ENCODE data around the gene BHLHA9. TPM values are rescaled to one million over a fixed set of nuclear protein-coding genes. Genes with fewer than 3 reads are reported as not detected.

The BHLHA9 gene
- total and polyA plus RNA-seq, 9 of the 15 experiments (the other 6 are each of a cell fraction or from before 2014, with no cell fraction given): not detected

- no peak for ATAC-seq
- Histone ChIP-seq H3K9me3 (replicated peaks; ENCODE audit: control insufficient read depth, insufficient read depth, low read depth, low read length) (no peaks in the 10 kb centered on the region), H3K4me2 (ENCODE audit: insufficient read depth, low read length) (peak overlapping the region; percentile 77), H3K4me3 (peak overlapping the region; percentile 41), H3K9ac (ENCODE audit: insufficient read depth in 1 of 2, low read depth in 2 of 2, low read length in 2 of 2) (peak overlapping the region in 1 of 2 experiments; percentile 80; a peak in 1 of 4 replicates), H3K4me1 (replicated peaks in 1 of 2; ENCODE audit: control insufficient read depth in 2 of 2, insufficient read depth in 2 of 2, low read length in 2 of 2) (peaks cover 0 to 12% of the 10 kb centered on the region in 2 experiments; a peak in 3 of 5 replicates), H2AFZ (ENCODE audit: low read depth, low read length) (peak overlapping the region; percentile 89; the same call in 1 of the 2 replicates), H3K79me2 (ENCODE audit: control insufficient read depth, insufficient read depth, low read length) (no peaks in the 10 kb centered on the region), H3K9me1 (ENCODE audit: control insufficient read depth, insufficient read depth, low read length) (no peaks in the 10 kb centered on the region), H3K27ac (ENCODE audit: extremely low read depth, low read depth, low read length) (no peak overlapping the region), H3K27me3 (ENCODE audit: control insufficient read depth in 2 of 2, insufficient read depth in 2 of 2, low read length in 2 of 2) (peaks cover 0 to 4% of the 10 kb centered on the region in 2 experiments; a peak in 2 of 5 replicates), H4K20me1 (replicated peaks; ENCODE audit: control insufficient read depth, insufficient read depth, low read length) (no peaks in the 10 kb centered on the region), H3K36me3 (ENCODE audit: control insufficient read depth, insufficient read depth, low read length) (no peaks in the 10 kb centered on the region)
- no peak for FAIRE-seq
- POLR2A ChIA-PET: no interaction called here
- no TSS peak for BruUV-seq (replicated peaks)
- in situ Hi-C loops (cut with MboI) (no loop called here), intact Hi-C loops (cut with micrococcal nuclease) (no loop called here)
- no peak for DNase-seq (ENCODE audit: extremely low read depth in 1 of 4, low spot score in 3 of 4)
- WGBS (ENCODE audit: insufficient coverage, low coverage, missing lambda C conversion rate): 34% methylated on average over 14 of the region's 43 CpGs
- CTCF ChIA-PET (ENCODE audit: low intra/inter-chr PET ratio): interaction anchor here (1.0 to 2.1 kb wide), 3 partner anchors 72 to 273 kb away, joined by 3 to 20 read pairs (median 8); partner anchors contain the start of gene INPP5K
- TF ChIP-seq RFX7 (CRISPR knock-in tag; IDR thresholded peaks at IDR 0.05) (no peak), UBTF (IDR thresholded peaks at IDR 0.05; ENCODE audit: borderline replicate concordance in 1 of 2, low read depth in 2 of 2, low read length in 2 of 2) (no peak), MEF2D (tag; conservative IDR thresholded peaks at IDR 0.05; ENCODE audit: low read depth) (no peak), ZNF3 (CRISPR knock-in tag; IDR thresholded peaks at IDR 0.05) (no peak), E2F8 (IDR thresholded peaks at IDR 0.05; ENCODE audit: low read depth, partially characterized antibody) (no peak), MAFG (tag; conservative IDR thresholded peaks at IDR 0.05) (no peak), PATZ1 (CRISPR knock-in tag; IDR thresholded peaks at IDR 0.05; ENCODE audit: borderline replicate concordance) (no peak), DNMT1 (IDR thresholded peaks at IDR 0.05) (no peak), NFIC (IDR thresholded peaks at IDR 0.05) (no peak), RFX5 (IDR thresholded peaks at IDR 0.05; ENCODE audit: low read depth, low read length) (no peak), NR0B1 (IDR thresholded peaks at IDR 0.05; ENCODE audit: partially characterized antibody) (no peak)
Observed at GRCh38 chr17:1260086-1260769, 10.0 kb upstream of the BHLHA9 start.

All from K562 (cell line).